Measurements from ENCODE around the gene IKBKG.

GRCh38 chrX:154532690-154533089 lies 14.7 kb upstream of the IKBKG start:
- TF ChIP-seq, protein P1, sequence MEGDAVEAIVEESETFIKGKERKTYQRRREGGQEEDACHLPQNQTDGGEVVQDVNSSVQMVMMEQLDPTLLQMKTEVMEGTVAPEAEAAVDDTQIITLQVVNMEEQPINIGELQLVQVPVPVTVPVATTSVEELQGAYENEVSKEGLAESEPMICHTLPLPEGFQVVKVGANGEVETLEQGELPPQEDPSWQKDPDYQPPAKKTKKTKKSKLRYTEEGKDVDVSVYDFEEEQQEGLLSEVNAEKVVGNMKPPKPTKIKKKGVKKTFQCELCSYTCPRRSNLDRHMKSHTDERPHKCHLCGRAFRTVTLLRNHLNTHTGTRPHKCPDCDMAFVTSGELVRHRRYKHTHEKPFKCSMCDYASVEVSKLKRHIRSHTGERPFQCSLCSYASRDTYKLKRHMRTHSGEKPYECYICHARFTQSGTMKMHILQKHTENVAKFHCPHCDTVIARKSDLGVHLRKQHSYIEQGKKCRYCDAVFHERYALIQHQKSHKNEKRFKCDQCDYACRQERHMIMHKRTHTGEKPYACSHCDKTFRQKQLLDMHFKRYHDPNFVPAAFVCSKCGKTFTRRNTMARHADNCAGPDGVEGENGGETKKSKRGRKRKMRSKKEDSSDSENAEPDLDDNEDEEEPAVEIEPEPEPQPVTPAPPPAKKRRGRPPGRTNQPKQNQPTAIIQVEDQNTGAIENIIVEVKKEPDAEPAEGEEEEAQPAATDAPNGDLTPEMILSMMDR (IDR thresholded peaks at IDR 0.05), result no peak
- TF ChIP-seq POLR2A (IDR thresholded peaks at IDR 0.05), result no peak

All from ovary (tissue), 3 donors.